ENCODE results near the gene SLC6A12.

Gene SLC6A12

GRCh38 chr12:175759-176158 lies 38.2 kb downstream of the SLC6A12 start:
- no peak for DNase-seq

DNA sequence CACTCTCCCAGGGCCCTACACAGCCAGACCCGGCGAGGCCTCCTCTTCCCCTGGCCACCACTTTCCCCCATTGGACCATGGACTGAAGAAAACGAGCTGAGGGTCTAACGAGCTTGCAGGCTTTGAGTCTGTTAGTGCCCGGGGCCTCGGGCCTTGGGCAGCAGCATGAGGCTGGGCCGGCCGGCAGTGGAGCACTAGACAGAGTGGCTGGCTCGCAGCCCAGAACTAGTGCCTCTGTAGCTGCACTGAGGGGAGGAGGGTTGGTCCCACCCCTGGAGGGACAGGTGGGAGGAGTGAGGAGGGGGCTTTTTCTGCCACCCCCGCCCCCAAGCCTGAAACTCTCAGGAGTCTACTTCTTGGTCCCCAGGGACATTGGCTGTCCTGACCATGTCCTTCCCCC lies 38.7 kb downstream of the SLC6A12 start:
- no peak for DNase-seq

DNA sequence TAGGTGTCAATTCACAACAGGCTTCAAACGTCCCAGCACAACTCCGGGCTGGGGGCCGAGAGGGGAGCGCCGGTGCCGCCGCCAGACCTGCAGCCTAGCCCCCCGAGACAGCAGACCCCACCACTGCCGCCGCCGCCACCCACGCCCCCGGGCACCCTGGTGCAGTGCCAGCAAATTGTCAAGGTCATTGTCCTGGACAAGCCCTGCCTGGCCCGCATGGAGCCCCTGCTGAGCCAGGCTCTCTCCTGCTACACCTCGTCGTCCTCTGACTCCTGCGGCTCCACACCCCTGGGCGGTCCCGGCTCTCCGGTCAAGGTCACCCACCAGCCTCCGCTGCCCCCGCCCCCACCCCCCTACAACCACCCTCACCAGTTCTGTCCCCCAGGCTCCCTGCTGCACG lies 39.4 kb downstream of the SLC6A12 start:
- DNase-seq = no peak

- DNase-seq = no peak
Observed at GRCh38 chr12:174124-174523, 39.8 kb downstream of the SLC6A12 start.

DNA sequence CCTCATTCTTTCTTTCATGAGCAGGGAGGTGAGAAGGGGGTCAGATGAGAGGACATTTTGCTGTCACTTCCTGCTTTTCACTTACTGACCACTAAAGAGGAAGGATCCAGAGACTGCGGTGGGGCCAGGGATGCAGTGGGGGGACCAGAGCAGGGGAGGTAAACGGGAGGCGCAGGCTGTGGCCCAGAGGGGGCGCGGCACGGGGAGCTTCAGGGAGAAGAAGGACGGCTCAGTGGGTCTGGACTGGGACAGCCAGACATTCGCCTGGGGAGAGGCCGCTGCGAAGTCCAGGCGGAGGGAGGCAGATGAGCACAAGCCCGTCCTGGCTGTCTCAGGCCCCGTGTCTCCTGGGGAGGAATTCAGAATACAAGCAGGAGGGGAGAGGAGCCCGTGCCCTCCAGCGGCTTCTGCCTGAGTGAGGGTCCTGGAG lies 41.2 kb downstream of the SLC6A12 start:
- no peak for DNase-seq

DNA sequence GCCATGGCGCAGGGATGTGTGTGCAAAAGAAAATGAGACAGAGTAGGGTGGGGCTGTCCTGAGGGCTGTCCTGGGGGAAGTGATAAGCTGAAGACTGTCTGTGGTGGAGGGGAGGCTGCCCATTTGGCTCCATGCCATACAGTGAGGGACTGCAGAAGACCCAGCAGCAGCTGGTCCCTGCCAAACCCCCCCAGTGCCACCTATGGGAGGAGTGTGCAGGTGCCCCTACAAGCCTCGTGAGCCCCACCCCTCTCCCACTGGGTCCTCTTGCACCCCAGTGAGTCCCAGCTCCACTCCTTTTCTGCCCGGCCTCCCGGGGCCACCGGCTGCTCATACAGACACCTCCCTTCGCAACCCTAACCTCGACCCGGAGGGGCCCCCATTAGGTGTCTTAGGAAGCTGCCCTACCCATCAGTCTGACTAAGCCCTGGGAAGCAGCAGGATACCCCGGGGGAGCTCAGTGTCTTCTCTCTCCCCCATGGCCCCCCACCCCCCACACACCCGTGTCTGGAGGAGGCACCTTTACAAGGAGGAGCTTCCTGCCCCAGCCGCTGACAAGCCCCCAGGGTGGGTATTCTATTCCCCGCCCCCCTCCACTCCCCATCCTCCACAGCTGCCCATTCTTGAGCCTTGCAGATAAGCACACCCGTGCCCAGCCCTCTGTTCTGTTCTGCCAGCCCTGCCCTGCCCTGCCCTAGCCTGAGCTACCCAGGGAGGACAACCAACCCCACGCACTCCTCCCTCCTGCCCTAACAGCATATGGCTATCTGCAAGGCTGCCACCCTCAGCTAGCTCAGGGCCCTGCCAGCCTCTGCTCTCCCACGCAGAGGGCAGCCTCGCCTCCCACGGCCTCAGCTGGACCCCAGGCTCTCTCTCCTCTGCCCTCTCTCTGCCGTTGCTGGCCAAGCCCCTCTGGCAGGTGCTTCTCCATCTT lies 41.9 kb downstream of the SLC6A12 start:
- DNase-seq = no peak

- no peak for DNase-seq
Observed at GRCh38 chr12:171276-171675, 42.7 kb downstream of the SLC6A12 start.

DNA sequence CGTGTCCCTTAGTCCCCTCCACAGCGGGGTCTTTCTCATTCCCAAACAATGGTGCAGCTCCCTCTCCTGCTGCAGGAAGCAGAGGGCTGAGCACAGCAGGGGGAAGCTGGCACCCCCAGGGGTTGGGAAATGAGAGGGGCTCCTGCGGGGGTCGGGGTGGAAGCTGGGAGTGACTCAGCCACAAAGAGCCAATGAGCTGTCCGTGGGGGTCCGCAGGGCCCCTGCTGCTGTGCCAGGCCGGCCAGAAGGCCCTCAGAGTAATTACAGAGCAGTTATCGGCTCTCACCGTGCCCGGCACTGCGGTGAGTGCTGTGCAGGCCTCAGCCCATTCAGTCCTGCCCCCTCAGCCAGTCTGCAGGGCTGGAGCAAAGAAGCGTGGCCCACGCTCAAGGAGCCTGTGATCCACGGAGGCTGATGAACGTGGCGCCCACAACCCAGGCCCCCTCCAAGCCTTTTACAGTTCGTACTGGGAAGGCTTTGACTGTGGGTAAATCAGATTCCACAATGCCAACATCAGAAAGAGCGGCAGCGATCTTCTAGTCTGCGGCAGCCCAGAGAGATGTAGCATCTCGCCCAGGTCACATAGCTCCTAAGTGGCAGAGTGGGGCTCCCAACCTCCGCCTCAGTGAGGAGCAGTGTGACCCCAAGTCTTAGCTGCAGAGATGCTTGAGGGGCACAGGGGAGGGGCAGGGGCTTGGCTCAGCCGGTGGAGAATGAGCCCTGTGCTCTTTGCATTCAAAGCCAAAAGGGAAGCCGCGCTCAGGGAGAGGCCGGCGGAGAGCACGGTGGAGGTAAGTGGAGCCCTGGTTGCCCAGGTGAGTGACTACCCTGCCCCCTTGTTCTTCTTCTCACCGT lies 43.4 kb downstream of the SLC6A12 start:
- no peak for DNase-seq

DNA sequence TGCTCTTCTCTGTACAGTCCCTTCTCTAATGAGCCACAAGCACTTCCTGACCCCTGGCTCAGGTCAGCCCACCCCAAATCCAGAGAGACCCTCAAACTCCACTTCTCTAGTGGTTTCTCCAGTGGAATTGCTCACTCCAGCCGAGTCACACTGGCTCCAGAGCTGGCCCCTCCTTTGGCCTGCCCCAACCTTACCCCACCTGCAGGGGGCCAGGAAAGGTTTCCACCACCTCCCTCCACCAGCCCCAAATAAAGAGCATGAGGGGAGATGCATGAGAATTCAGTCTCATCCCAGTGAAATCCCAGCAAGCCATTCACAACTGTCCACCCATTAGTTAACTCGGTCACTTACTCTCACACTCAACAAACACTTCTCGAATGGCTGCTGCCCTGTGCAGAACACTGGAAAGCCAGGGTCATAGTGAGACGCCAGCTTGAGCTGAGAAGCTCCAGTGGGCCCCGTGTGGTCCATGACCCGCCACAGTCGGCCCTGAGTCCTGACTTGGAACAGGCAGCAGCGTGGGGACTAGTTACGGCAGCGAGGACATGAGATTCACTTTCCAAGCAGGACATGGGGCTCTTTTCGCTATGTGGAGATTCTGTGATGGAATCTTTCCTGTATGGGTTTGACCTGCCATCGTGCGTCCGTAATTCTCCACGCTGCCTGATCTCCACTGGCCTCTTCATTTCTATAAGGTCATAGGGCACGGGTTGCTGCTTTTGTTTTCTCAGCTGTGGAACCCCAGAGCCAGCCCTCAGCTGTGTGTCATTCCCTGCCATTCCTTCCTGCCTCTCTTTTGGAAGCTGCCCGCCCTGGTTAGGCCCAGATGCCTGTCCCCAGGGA lies 44.2 kb downstream of the SLC6A12 start:
- no peak for DNase-seq

DNA sequence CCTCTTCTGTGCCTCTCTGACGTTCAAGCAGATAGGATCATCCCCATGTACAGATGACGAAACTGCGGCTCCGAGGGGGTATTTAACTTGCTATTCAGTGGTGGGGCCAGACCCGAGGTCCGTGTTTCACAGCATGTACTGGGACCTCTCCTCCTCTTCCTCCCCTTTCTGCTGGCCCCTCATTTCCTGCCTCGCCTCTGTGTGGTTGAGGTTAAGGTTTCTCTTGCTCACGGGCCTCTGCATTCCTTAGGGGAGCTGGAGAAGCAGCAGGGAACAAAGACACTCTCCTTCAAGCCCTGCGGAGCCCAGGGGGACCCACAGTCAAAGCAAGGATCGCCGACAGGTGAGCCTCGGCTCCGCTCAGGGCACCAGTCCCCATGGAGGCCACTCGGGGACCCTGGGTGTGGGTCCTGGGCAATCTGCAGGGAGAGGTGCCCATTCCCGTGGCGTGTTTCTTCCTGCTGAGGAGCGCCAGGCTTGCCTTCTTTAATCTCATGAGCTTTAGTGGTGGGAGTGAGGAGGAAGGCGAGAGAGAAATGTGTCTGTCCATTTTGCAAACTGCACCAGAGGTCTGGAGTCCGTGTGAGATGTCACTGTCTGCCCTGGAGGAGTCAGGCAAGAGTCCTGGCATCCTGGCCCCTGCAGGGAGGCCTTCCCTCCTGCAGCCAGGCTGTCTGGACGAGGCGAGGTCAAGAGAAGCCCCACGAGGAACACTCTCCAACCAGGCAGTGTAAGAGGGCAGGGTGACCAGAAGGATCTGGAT lies 45.0 kb downstream of the SLC6A12 start:
- DNase-seq = no peak

- no peak for DNase-seq
Observed at GRCh38 chr12:167959-168600, 45.9 kb downstream of the SLC6A12 start.

GRCh38 chr12:166425-167075 lies 47.4 kb downstream of the SLC6A12 start:
- DNase-seq = no peak

DNA sequence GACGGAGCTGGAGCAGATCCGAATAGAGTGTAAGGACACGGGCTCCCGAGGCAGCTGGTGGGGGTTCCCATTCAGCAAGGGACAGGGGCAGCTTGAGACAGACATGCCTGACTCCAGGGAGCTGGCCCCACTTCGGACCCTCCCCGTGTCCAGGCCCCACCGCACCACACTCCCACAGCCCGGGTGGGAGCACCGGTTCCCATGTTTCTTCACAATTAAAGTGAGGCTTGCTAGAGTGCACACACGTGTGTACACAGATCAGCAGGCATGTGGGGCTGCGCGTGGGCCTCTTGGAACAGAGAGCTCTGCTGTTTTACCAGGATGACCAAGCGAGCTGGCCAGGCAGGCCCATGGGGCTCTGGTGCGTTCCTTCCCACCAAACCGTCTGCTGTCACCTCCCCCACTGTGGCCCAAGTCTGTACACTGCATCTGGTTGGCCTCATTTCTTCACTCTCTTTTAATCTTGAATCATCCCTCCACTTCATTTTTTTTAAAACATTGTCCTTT lies 48.0 kb downstream of the SLC6A12 start:
- no peak for DNase-seq

GRCh38 chr12:164207-164606 lies 49.8 kb downstream of the SLC6A12 start:
- DNase-seq = no peak

GRCh38 chr12:163406-163986 lies 50.5 kb downstream of the SLC6A12 start:
- no peak for DNase-seq

GRCh38 chr12:162467-163307 lies 51.3 kb downstream of the SLC6A12 start:
- no peak for DNase-seq

- DNase-seq = no peak
Observed at GRCh38 chr12:161823-162222, 52.1 kb downstream of the SLC6A12 start.

- no peak for DNase-seq
Observed at GRCh38 chr12:160858-161257, 53.1 kb downstream of the SLC6A12 start.

GRCh38 chr12:159156-159782 lies 54.7 kb downstream of the SLC6A12 start:
- DNase-seq = no peak

Measured in CD4-positive, alpha-beta T cell treated with Interleukin-4 for 1 hour (primary cell).